Stimulated activated CD8-positive, alpha-beta memory T cell treated with anti-CD3 and anti-CD28 coated beads, Interleukin-12 subunit alpha, Interleukin-12 subunit beta, amount 100 ng/mL, for 1 hour (primary cell): ENCODE data around the gene DEFB121.

Source experiments
- DNase-seq: peaks from one replicate; pipeline ENCODE4 v3.0.0-alpha.2; 2020; ENCODE audit warnings: low read depth

The DEFB121 gene

DNA sequence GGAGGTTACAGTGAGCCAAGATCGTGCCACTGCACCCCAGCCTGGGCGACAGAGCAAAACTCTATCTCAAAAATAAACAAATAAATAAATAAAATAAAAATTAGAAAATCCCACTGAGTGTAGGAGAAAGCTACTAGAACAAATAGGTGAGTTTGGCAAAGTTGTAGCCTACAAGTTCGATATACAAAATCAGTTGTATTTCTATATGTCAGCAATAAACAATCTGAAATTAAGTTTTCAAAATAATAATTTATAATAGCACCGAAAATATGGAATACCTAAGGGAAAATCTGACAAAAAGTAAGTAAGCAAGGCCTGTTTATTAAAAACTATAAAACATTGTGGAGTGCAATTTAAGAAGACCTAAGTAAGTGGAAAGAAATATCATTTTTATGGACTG is 42.7 kb downstream of the DEFB121 start:
- DNase-seq, result no peak

- DNase-seq, result no peak
These were observed 50.0 kb downstream of the DEFB121 start for GRCh38 chr20:31355981-31356380.
